HL-60 (cell line): ENCODE measurements around the gene PTTG2.

ENCODE experiments used
- GABPA ChIP-seq: IDR thresholded peaks from 2 replicates; pipeline ENCODE4 v1.6.1; 2012; ENCODE audit warnings: low read depth
- POLR2AphosphoS5 ChIP-seq: IDR thresholded peaks from 2 replicates; pipeline ENCODE4 v1.6.1; 2012; ENCODE audit warnings: low read depth
- SPI1 ChIP-seq: IDR thresholded peaks from 2 replicates; pipeline ENCODE4 v1.6.1; 2012; ENCODE audit warnings: low read depth, mild to moderate bottlenecking, borderline replicate concordance
- TF ChIP-seq, protein P1 (sequence below): IDR thresholded peaks from one replicate; pipeline ENCODE4 v1.5.1; 2011; ENCODE audit warnings: low read length, control low read depth, inconsistent platforms; ENCODE audit not compliant: insufficient read depth
- TF ChIP-seq, protein P2 (sequence below): IDR thresholded peaks from 2 replicates; pipeline ENCODE4 v1.6.1; 2012; ENCODE audit warnings: low read depth; ENCODE audit not compliant: insufficient replicate concordance

DNA sequence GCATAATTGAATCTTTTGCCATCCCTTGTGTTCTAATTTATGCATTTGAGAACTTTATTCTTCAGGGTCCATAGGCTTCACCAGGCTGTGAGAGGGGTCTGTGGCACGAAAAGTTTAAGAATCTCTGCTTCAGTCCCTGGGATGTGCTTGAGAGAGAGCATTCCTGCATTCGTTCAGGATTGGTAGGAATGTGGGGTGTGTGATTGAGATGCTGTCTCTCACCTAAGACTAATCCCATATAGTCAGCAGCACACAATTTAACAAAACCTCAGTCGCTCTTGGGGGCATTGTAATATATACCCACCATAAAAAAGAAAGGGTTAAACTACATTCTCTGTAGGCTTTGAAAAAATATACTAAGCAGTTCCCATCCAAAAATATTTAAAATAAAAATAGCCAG lies 41.7 kb downstream of the PTTG2 start:
- no peak for TF ChIP-seq POLR2AphosphoS5
- TF ChIP-seq, protein P1, sequence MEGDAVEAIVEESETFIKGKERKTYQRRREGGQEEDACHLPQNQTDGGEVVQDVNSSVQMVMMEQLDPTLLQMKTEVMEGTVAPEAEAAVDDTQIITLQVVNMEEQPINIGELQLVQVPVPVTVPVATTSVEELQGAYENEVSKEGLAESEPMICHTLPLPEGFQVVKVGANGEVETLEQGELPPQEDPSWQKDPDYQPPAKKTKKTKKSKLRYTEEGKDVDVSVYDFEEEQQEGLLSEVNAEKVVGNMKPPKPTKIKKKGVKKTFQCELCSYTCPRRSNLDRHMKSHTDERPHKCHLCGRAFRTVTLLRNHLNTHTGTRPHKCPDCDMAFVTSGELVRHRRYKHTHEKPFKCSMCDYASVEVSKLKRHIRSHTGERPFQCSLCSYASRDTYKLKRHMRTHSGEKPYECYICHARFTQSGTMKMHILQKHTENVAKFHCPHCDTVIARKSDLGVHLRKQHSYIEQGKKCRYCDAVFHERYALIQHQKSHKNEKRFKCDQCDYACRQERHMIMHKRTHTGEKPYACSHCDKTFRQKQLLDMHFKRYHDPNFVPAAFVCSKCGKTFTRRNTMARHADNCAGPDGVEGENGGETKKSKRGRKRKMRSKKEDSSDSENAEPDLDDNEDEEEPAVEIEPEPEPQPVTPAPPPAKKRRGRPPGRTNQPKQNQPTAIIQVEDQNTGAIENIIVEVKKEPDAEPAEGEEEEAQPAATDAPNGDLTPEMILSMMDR: no peak
- TF ChIP-seq, protein P2, sequence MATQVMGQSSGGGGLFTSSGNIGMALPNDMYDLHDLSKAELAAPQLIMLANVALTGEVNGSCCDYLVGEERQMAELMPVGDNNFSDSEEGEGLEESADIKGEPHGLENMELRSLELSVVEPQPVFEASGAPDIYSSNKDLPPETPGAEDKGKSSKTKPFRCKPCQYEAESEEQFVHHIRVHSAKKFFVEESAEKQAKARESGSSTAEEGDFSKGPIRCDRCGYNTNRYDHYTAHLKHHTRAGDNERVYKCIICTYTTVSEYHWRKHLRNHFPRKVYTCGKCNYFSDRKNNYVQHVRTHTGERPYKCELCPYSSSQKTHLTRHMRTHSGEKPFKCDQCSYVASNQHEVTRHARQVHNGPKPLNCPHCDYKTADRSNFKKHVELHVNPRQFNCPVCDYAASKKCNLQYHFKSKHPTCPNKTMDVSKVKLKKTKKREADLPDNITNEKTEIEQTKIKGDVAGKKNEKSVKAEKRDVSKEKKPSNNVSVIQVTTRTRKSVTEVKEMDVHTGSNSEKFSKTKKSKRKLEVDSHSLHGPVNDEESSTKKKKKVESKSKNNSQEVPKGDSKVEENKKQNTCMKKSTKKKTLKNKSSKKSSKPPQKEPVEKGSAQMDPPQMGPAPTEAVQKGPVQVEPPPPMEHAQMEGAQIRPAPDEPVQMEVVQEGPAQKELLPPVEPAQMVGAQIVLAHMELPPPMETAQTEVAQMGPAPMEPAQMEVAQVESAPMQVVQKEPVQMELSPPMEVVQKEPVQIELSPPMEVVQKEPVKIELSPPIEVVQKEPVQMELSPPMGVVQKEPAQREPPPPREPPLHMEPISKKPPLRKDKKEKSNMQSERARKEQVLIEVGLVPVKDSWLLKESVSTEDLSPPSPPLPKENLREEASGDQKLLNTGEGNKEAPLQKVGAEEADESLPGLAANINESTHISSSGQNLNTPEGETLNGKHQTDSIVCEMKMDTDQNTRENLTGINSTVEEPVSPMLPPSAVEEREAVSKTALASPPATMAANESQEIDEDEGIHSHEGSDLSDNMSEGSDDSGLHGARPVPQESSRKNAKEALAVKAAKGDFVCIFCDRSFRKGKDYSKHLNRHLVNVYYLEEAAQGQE: no peak
- no peak for TF ChIP-seq GABPA
- no peak for TF ChIP-seq SPI1
